Caki2 (cell line): ENCODE data around the gene ATP6V0A4. TPM values are rescaled to one million over a fixed set of nuclear protein-coding genes. Genes with fewer than 3 reads are reported as not detected.
"Not testable (repeated sequence)": the region's sequence is repeated elsewhere in the genome, so short reads cannot be mapped to it uniquely, and the experiment has no call there.

Source experiments
- DNase-seq: peaks from one replicate; pipeline ENCODE4 v3.0.0-alpha.2; 2015; ENCODE audit warnings: low read depth
- in situ Hi-C: cut with HindIII; loops from 2 replicates; pipeline ENCODE4 v1.10.0; 2016; ENCODE audit warnings: low sequenced_read_pairs, low pct_unique_long_range_greater_than_20kb, mixed read lengths
- total RNA-seq: library from RNA; depleted of rRNA; stranded (reverse); fragments of >200 nt; shearing (Covaris generic); gene quantifications from 2 replicates; pipeline ENCODE4 v1.2.3, GENCODE V29; 2014; ENCODE audit warnings: low replicate concordance

The ATP6V0A4 gene
- total RNA-seq, 1 experiment from 2014 or later = 1.4 TPM

GRCh38 chr7:138727336-138728099 lies 70.5 kb downstream of the ATP6V0A4 start:
- DNase-seq = no peak
- in situ Hi-C loops = no loop called here

GRCh38 chr7:138726288-138726687 lies 71.7 kb downstream of the ATP6V0A4 start:
- no peak for DNase-seq
- in situ Hi-C loops = no loop called here

GRCh38 chr7:138720286-138720685 lies 77.7 kb downstream of the ATP6V0A4 start:
- in situ Hi-C loops = no loop called here
- no peak for DNase-seq

- no peak for DNase-seq
- in situ Hi-C loops = no loop called here
Observed at GRCh38 chr7:138716889-138717288, 81.1 kb downstream of the ATP6V0A4 start.

- no peak for DNase-seq
- in situ Hi-C loops = no loop called here
Observed at GRCh38 chr7:138713191-138713590, 84.8 kb downstream of the ATP6V0A4 start.

- no peak for DNase-seq
- in situ Hi-C loops = no loop called here
Observed at GRCh38 chr7:138712652-138713051, 85.3 kb downstream of the ATP6V0A4 start.

GRCh38 chr7:138710536-138711385 lies 87.2 kb downstream of the ATP6V0A4 start:
- in situ Hi-C loops = no loop called here
- DNase-seq = no peak

- no peak for DNase-seq
- in situ Hi-C loops = no loop called here
Observed at GRCh38 chr7:138705167-138705566, 92.8 kb downstream of the ATP6V0A4 start.

- in situ Hi-C loops = no loop called here
- no peak for DNase-seq
Observed at GRCh38 chr7:138701537-138701923, 96.5 kb downstream of the ATP6V0A4 start.

GRCh38 chr7:138700857-138701536 lies 97.0 kb downstream of the ATP6V0A4 start, which contains the start of gene SVOPL:
Gene SVOPL (minus strand): TSS chr7:138701362. CDS start chr7:138679045, 22,317 bp downstream.
- no peak for DNase-seq
- in situ Hi-C loops = no loop called here

GRCh38 chr7:138699661-138700060 lies 98.3 kb downstream of the ATP6V0A4 start:
- DNase-seq = no peak
- in situ Hi-C loops = no loop called here

- no peak for DNase-seq
- in situ Hi-C loops = no loop called here
Observed at GRCh38 chr7:138698281-138698680, 99.7 kb downstream of the ATP6V0A4 start.

- in situ Hi-C loops = no loop called here
- DNase-seq = no peak
Observed at GRCh38 chr7:138697535-138698182, 100.3 kb downstream of the ATP6V0A4 start.

- in situ Hi-C loops, DNase-seq: not testable (repeated sequence)
Observed at GRCh38 chr7:138695776-138696175, 102.2 kb downstream of the ATP6V0A4 start.

GRCh38 chr7:138695106-138695505 lies 102.9 kb downstream of the ATP6V0A4 start:
- DNase-seq = no peak
- in situ Hi-C loops = no loop called here

GRCh38 chr7:138691178-138691577 lies 106.8 kb downstream of the ATP6V0A4 start:
- no peak for DNase-seq
- in situ Hi-C loops = no loop called here

GRCh38 chr7:138690495-138690894 lies 107.5 kb downstream of the ATP6V0A4 start:
- DNase-seq = no peak
- in situ Hi-C loops = no loop called here

- DNase-seq, in situ Hi-C loops: not testable (repeated sequence)
Observed at GRCh38 chr7:138688037-138688436, 110.0 kb downstream of the ATP6V0A4 start.
